GM10248 (cell line): ENCODE data around the gene RUNX2.

Experiments used
- CTCF ChIA-PET: fragments of 300-600 bp; sonication (Branson Sonifier 250); formaldehyde crosslinking; extraction: SDS; loops from one replicate; lab custom pipeline; 2021; ENCODE audit warnings: antibody characterized with exemption; lab: Yijun Ruan, JAX
- POLR2A ChIA-PET: fragments of 350-650 bp; sonication (Branson Sonifier 250); formaldehyde crosslinking; extraction: SDS; loops from one replicate; lab custom pipeline; 2020; ENCODE audit warnings: antibody characterized with exemption; lab: Yijun Ruan, JAX
- DNase-seq: peaks from one replicate; pipeline ENCODE4 v3.0.0; 2012; ENCODE audit errors: extremely low spot score
- CTCF ChIP-seq: IDR thresholded peaks from 2 replicates; pipeline ENCODE4 v1.5.1; 2012; ENCODE audit warnings: mild to moderate bottlenecking, low read depth; ENCODE audit errors: extremely low read depth, missing control alignments, control extremely low read depth

Gene RUNX2

GRCh38 chr6:45495429-45496084 is 167.4 kb downstream of the RUNX2 start:
- TF ChIP-seq CTCF = no peak
- DNase-seq = no peak
- ChIA-PET CTCF (interaction anchor here (1.3 kb wide), 1 partner anchor 46 kb away, joined by 3 read pairs; no protein-coding TSS in a partner anchor), POLR2A (interaction anchor here (0.6 kb wide), 1 partner anchor 20 kb away, joined by 3 read pairs; no protein-coding TSS in a partner anchor)

GRCh38 chr6:45496085-45496433 is 167.9 kb downstream of the RUNX2 start:
- CTCF ChIA-PET = no interaction called here
- POLR2A ChIA-PET = interaction anchor here (0.6 kb wide), 1 partner anchor 21 kb away, joined by 3 read pairs; no protein-coding TSS in a partner anchor
- TF ChIP-seq CTCF = no peak
- no peak for DNase-seq

GRCh38 chr6:45498591-45498990 is 170.5 kb downstream of the RUNX2 start:
- TF ChIP-seq CTCF = no peak
- ChIA-PET CTCF (no interaction called here), POLR2A (no interaction called here)
- DNase-seq = no peak

GRCh38 chr6:45500924-45501816 is 173.0 kb downstream of the RUNX2 start:
- no peak for TF ChIP-seq CTCF
- ChIA-PET POLR2A (no interaction called here), CTCF (interaction anchor here (0.8 to 1.1 kb wide), 4 partner anchors 10 to 421 kb away, joined by 3 to 4 read pairs (median 4); no protein-coding TSS in a partner anchor)
- no peak for DNase-seq

- no peak for TF ChIP-seq CTCF
- ChIA-PET CTCF (no interaction called here), POLR2A (no interaction called here)
- no peak for DNase-seq
Observed at GRCh38 chr6:45502456-45502855, 174.3 kb downstream of the RUNX2 start.

- POLR2A ChIA-PET = no interaction called here
- DNase-seq = no peak
Observed at GRCh38 chr6:45504947-45505346, 176.8 kb downstream of the RUNX2 start.

More at GRCh38 chr6:45504947-45505346, 176.8 kb downstream of the RUNX2 start:
- no peak for TF ChIP-seq CTCF
- CTCF ChIA-PET = interaction anchor here (1.0 to 1.5 kb wide), 2 partner anchors 14 to 20 kb away, joined by 3 read pairs; no protein-coding TSS in a partner anchor
